HL-60/S4 (cell line): Measurements from ENCODE around the gene SLC25A11.
"Not testable (repeated sequence)": the region's sequence is repeated elsewhere in the genome, so short reads cannot be mapped to it uniquely, and the experiment has no call there.

Source experiments
- in situ Hi-C: fragments of 300-500 bp; cut with MboI; formaldehyde crosslinking; loops from 2 replicates; pipeline ENCODE4 v1.14.3; 2022; ENCODE audit warnings: low sequenced_read_pairs

The SLC25A11 gene

DNA sequence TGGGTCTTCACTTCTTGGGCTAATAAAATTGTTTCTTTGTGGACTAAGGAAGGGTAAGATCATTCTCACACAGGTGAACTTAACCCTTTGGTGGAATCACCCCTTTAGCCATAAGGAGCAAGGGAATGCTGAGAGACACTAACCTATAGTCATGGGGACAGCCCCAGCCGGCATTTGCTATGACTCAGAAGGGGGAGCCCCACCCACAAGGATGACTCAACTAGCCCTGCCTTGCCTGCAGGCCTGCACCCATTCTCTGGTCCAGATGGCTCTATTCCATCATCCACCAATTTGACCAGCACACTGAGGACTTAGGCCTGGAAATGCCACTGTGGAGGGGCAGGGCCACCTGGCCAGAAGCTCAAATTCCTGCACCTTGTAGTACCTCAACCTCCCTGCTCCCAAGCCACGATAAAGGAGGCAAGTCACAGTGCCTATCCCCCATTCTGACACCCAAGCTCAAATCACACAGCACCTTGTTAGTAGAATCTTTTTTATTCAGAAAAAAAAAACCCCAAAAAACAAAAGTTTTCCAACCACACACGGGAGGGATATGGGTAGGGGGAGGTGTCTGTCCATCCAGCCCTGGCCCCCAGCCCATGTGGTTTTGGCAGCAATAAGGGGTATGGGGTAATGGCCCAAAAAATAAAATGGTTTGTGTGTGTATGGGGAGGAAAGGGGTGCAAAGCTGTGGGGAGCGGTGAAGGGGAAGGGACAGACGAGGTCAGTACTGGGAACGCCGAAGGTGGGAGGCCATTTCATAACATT, 5.5 kb upstream of the SLC25A11 start:
- in situ Hi-C loops: no loop called here

DNA sequence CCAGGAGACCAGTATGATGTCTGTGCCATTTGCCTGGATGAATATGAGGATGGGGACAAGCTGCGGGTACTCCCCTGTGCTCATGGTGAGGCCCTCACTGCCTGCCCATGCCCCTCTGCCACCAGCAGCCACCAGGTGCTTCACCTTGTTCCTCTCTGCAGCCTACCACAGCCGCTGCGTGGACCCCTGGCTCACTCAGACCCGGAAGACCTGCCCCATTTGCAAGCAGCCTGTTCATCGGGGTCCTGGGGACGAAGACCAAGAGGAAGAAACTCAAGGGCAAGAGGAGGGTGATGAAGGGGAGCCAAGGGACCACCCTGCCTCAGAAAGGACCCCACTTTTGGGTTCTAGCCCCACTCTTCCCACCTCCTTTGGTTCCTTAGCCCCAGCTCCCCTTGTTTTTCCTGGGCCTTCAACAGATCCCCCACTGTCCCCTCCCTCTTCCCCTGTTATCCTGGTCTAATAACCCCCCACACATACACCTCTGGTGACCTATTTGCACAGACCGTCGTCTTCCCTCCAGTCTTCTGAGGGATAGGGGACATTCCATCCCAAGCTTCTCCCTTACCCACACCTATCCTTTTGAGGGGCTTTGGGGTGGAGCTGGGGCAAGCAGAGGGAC, 4.8 kb upstream of the SLC25A11 start:
- in situ Hi-C loops: no loop called here

GRCh38 chr17:4944163-4944553, 4.3 kb upstream of the SLC25A11 start:
- in situ Hi-C loops: no loop called here

DNA sequence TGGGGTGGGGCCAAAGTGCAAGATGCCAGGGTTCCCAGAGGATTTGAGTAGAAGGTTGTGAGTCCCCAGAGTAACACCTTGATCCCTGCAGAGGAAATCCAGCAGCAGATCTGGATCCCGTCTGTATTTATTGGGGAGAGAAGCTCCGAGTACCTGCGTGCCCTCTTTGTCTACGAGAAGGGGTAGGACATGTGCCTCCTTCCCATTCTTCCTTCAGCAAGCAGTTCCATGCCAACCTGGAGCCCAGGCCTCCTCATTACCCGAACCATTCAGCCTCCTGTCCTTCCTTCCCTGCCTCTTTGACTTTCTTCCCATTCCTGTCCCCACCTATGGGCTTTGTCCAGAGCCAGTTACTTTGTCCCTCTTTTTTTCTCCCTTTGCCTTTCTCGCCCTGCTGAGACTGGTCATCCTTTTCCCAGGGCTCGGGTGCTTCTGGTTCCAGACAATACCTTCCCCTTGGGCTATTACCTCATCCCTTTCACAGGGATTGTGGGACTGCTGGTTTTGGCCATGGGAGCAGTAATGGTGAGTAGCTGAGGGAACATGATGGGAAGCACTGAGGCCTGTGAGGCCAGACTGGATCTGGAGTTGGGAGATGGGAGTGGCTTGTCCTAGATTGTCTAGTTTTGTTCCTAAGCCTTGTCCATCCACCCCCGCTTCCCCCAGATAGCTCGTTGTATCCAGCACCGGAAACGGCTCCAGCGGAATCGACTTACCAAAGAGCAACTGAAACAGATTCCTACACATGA, 3.1 kb upstream of the SLC25A11 start:
- in situ Hi-C loops: no loop called here

GRCh38 chr17:4941319-4941610, 1.4 kb upstream of the SLC25A11 start:
- in situ Hi-C loops: no loop called here

DNA sequence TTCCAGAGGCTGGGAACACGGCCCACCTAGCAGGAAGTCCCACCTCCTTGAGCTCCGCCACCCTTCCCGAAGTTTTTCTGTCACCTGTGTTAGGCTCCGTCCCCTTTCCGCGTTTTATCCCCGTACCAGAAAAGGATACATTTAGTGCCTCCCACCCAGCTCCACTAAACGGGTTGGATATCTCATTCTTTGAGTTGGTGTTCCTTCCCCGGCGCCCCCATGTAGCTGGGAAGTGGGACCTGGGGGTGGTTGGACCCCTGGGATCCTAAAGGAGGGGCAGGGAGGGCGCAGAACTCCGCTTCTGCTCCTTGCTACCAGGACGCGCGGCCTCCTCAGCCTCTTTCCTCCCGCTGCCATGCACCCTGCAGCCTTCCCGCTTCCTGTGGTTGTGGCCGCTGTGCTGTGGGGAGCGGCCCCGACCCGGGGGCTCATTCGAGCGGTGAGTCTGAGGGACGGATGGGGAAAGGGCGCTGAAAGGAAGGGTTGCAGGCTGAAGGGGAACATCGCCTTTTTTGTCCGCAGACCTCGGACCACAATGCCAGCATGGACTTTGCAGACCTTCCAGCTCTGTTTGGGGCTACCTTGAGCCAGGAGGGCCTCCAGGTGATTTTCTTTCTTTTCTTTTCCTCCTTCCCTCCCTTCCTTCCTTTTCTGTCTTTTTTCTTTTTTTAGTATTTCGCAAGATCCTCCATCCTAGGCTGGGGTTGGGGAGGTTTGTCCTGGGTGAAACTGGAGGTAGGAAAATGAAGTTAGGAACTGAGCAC, 891 bp upstream of the SLC25A11 start:
- in situ Hi-C loops: no loop called here

DNA sequence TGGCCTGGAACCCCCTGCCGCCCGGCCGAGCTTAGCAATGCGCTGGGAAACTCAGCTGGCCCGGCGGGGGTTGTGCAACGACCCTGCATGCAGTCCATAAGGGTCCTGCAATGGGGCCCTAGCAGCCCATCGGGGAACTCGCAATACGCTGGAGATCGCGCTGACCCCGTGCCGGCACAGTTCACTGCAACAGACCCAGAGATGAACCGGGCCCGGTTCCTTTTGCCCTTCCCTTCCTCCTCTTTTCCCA, 375 bp downstream of the SLC25A11 start:
- in situ Hi-C loops: no loop called here

DNA sequence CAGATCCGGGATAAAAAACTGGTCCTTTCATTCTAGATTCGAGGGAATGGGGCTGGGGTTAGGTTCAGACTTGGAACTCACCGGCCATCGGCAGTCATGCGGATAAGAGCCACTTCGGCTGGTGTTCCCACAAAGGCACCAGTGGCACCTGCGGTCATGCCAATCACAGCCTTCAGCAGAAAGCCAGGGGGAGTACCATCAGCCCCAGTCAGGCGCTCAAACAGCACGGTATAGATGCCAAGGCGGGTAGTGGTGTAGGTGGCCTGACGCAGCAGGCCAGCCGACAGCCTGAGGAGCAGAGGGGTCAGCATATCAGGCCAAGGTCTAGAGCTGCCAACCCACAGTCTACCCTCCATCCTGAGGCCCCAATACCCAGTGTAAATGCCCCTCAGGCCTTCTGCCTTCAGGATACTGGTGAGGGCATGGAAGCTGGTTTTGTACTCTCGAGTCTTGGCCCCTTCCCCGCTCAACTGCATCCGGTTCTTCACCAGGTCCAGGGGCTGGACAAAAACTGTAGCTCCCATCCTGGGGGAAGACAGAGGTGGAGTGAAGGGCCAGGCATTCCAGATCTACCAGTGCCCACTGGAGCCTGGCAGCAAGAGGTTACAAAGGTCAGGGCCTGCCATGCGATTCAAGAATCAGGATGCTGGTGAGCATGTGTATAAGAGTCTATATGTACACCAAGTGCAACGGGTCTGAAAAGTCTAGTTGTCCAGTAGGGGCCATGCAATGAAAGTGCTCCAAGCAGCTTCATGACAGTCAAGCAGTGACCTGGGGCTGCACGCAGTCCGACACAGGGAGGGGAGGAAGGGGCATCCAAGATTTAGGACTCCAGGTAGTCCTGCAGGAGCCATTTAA, 929 bp downstream of the SLC25A11 start:
- in situ Hi-C loops: no loop called here

DNA sequence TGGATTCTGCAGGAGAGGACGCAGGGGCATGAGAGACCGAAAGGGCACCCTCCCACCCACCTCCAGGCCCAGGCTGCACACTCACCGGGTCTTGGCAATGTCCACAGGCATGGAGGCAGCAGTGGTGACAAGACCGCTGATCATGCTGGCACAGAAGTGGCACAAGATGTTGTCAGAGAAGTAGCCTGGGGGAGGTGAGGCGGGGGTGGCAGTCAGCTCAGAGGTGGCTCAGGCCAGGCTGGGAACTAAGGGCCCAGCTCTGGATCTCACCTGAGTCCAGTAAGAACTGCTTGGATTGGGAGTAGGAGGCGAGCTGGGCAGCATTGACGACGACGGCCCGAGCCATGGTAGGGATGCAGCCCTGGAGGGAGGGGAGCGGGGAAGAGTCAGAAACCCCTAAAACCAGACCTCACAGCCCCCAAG, 1.8 kb downstream of the SLC25A11 start:
- in situ Hi-C loops: no loop called here

GRCh38 chr17:4937553-4937952, 2.3 kb downstream of the SLC25A11 start:
- in situ Hi-C loops: no loop called here

GRCh38 chr17:4936436-4936835, 3.4 kb downstream of the SLC25A11 start:
- in situ Hi-C loops: no loop called here

GRCh38 chr17:4935650-4936049, 4.2 kb downstream of the SLC25A11 start:
- in situ Hi-C loops: no loop called here

DNA sequence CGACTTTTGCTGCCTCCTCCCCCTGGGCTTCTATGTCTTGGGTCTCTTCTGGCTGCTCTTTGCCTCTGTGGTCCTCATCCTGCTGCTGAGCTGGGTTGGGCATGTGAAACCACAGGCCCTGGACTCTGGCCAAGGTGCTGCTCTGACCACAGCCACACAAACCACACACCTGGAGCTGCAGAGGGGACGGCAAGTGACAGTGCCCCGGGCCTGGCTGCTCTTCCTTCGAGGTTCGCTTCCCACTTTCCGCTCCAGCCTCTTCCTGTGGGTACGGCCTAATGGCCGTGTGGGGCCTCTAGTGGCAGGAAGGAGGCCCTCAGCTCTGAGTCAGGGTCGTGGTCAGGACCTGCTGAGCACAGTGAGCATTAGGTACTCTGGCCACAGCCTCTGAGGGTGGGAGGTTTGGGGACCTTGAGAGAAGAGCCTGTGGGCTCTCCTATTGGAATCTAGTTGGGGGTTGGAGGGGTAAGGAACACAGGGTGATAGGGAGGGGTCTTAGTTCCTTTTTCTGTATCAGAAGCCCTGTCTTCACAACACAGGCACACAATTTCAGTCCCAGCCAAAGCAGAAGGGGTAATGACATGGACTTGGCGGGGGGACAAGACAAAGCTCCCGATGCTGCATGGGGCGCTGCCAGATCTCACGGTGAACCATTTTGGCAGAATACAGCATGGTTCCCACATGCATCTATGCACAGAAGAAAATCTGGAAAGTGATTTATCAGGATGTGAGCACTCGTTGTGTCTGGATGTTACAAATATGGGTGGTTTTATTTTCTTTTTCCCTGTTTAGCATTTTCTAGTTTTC, 5.5 kb downstream of the SLC25A11 start:
- in situ Hi-C loops: no loop called here

DNA sequence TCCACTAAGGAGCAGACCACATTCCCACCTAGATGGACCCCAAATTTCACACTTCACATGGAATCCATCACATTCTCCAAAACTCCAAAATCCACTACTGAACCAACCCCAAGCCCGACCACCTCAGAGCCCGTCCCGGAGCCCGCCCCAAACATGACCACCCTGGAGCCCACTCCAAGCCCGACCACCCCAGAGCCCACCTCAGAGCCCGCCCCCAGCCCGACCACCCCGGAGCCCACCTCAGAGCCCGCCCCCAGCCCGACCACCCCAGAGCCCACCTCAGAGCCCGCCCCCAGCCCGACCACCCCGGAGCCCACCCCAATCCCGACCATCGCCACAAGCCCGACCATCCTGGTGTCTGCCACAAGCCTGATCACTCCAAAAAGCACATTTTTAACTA, 6.2 kb downstream of the SLC25A11 start:
- in situ Hi-C loops: no loop called here

DNA sequence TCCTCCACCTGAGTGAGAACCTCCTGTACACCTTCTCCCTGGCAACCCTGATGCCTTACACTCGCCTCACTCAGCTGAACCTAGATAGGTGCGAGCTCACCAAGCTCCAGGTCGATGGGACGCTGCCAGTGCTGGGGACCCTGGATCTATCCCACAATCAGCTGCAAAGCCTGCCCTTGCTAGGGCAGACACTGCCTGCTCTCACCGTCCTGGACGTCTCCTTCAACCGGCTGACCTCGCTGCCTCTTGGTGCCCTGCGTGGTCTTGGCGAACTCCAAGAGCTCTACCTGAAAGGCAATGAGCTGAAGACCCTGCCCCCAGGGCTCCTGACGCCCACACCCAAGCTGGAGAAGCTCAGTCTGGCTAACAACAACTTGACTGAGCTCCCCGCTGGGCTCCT, 7.1 kb downstream of the SLC25A11 start:
- in situ Hi-C loops: no loop called here

DNA sequence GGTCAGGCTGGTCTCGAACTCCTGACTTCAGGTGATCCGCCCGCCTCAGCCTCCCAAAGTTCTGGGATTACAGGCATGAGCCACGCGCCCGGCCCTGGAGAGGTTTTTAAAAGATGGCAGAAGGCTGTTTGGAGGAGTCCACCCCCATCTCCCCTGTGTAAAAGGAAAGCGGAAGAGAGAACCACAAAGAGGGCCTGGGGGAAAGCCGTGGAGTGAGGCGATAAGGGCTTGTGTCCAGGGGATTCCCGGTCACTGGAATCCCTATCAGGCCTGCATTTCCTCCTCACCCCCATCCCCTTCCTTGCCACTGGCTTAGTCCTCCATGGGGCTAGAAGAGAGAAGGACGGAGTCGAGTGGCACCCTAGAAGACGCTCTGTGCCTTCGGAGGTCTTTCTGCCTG, 7.9 kb downstream of the SLC25A11 start, which contains the start of gene GP1BA:
TSS of gene GP1BA (plus strand) at position 315 of the 400 bp plus-strand sequence. CDS start 328 bp downstream, outside the sequence.
- in situ Hi-C loops: no loop called here

DNA sequence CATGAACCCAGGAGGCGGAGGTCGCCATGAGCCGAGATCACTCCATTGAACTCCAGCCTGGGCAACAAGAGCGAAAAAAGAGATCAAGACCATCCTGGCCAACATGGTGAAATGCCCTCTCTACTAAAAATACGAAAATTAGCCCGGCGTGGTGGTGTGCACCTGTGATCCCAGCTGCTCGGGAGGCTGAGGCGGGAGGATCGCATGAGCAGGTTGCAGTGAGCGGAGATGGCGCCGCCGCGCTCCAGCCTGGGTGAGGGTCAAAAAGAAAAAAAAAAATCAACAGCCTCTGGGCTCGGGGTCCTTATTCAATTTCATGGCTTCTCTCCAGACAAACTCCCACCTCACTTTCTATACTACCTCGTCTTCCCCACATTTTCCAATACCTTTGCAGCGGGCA, 11.0 kb downstream of the SLC25A11 start:
- in situ Hi-C loops: no loop called here

- in situ Hi-C loops: not testable (repeated sequence)
These were observed 13.1 kb downstream of the SLC25A11 start for GRCh38 chr17:4926577-4927335.

DNA sequence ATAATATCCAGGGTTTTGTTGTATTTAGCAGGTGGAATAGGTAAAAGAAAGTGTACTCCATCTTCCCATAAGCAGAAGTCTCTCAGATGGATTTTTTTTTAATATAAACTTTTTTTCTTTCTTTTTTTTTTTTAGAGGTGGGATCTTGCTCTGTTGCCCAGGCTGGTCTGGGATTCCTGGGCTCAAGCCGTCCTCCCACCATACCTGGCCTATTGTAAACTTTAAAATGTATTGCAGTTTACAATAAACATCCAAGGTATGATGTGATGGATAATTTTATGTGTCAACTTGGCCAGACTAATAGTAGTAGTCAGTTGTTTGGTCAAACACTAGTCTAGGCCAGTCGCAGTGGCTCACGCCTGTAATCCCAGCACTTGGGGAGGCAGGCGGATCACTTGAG, 18.5 kb downstream of the SLC25A11 start:
- in situ Hi-C loops: no loop called here
